OCI-LY7 (cell line): ENCODE data around the gene CDC42. TPM values are rescaled to one million over a fixed set of nuclear protein-coding genes. Genes with fewer than 3 reads are reported as not detected.

Experiments
- BruUV-seq: library from RNA; stranded (reverse); fragments of 400-500 nt; replicated peaks from 2 replicates; lab custom pipeline; 2021; lab: Mats Ljungman, UMichigan
- CTCF ChIA-PET: fragments of 300-600 bp; sonication (Branson Sonifier 250); formaldehyde crosslinking; loops from one replicate; lab custom pipeline; 2022; ENCODE audit warnings: antibody characterized with exemption; ENCODE audit not compliant: unreplicated experiment; lab: Charles Lee
- POLR2A ChIA-PET: fragments of 300-600 bp; sonication (Branson Sonifier 250); formaldehyde crosslinking; loops from one replicate; lab custom pipeline; 2022; ENCODE audit warnings: antibody characterized with exemption; lab: Charles Lee
- DNase-seq: peaks from one replicate; pipeline ENCODE4 v3.0.0-alpha.2; 2015; ENCODE audit warnings: low spot score
- H2AFZ ChIP-seq: fragments of 200-600 bp; sonication (generic), shearing (Covaris generic); 2 replicates; pipeline ENCODE4 v1.6.1; 2014; ENCODE audit warnings: mild to moderate bottlenecking, antibody characterized with exemption, low read length, moderate library complexity
- H3K27ac ChIP-seq: fragments of 200-600 bp; sonication (generic); 2 replicates; pipeline ENCODE4 v1.5.1; 2014; ENCODE audit warnings: mixed run types, low read depth, mild to moderate bottlenecking, moderate library complexity, low read length, inconsistent platforms; ENCODE audit not compliant: poor library complexity, severe bottlenecking
- H3K36me3 ChIP-seq: fragments of 200-600 bp; sonication (generic); 2 replicates; pipeline ENCODE4 v1.6.1; 2014; ENCODE audit warnings: mild to moderate bottlenecking, antibody characterized with exemption, low read length, moderate library complexity, mixed read lengths; ENCODE audit not compliant: insufficient read depth
- H3K4me1 ChIP-seq: fragments of 200-600 bp; sonication (generic); 2 replicates; pipeline ENCODE4 v1.5.1; 2014; ENCODE audit warnings: mild to moderate bottlenecking, low read length; ENCODE audit not compliant: insufficient read depth, poor library complexity, severe bottlenecking
- H3K4me2 ChIP-seq: fragments of 200-600 bp; sonication (generic); 2 replicates; pipeline ENCODE4 v1.6.1; 2014; ENCODE audit warnings: mild to moderate bottlenecking, low read length
- H3K4me3 ChIP-seq: fragments of 200-600 bp; sonication (generic); 2 replicates; pipeline ENCODE4 v1.5.1; 2014; ENCODE audit warnings: mild to moderate bottlenecking, low read depth, low read length; ENCODE audit not compliant: poor library complexity, severe bottlenecking
- H3K79me2 ChIP-seq: fragments of 200-600 bp; sonication (generic); 2 replicates; pipeline ENCODE4 v1.6.1; 2016; ENCODE audit warnings: low read depth, mild to moderate bottlenecking, low read length, moderate library complexity, mixed read lengths; ENCODE audit not compliant: insufficient read depth
- H3K9me2 ChIP-seq: fragments of 200-600 bp; sonication (generic); 2 replicates; pipeline ENCODE4 v1.6.1; 2016; ENCODE audit warnings: mild to moderate bottlenecking, low read length, mixed read lengths; ENCODE audit not compliant: insufficient read depth
- H3K9me3 ChIP-seq: fragments of 200-600 bp; sonication (generic); 2 replicates; pipeline ENCODE4 v1.6.1; 2014; ENCODE audit warnings: mild to moderate bottlenecking, mixed run types, low read length, mixed read lengths
- H4K20me1 ChIP-seq: fragments of 200-600 bp; sonication (generic); 2 replicates; pipeline ENCODE4 v1.6.1; 2014; ENCODE audit warnings: mild to moderate bottlenecking, antibody characterized with exemption, low read length, moderate library complexity, mixed read lengths; ENCODE audit not compliant: insufficient read depth
- CTCF ChIP-seq: fragments of 200-600 bp; sonication (generic); conservative IDR thresholded peaks from 2 replicates; pipeline ENCODE4 v1.5.1; 2014; ENCODE audit warnings: mild to moderate bottlenecking, antibody characterized with exemption, low read length, moderate library complexity, mixed read lengths
- EZH2phosphoT487 ChIP-seq: fragments of 200-600 bp; sonication (generic); IDR thresholded peaks from 2 replicates; pipeline ENCODE4 v1.6.1; 2018; ENCODE audit warnings: low read depth, borderline replicate concordance, mild to moderate bottlenecking, mixed run types, antibody characterized with exemption, low read length, moderate library complexity, mixed read lengths
- intact Hi-C: fragments of 100-400 bp; cut with micrococcal nuclease; formaldehyde crosslinking; loops from one replicate; pipeline ENCODE4 v1.10.0; 2022; ENCODE audit not compliant: unreplicated experiment
- total RNA-seq, 2 experiments: library from RNA; depleted of rRNA in 1 of 2; stranded (reverse); fragments of >200 nt in 1 of 2; shearing (Covaris generic) in 1 of 2; gene quantifications; 2 replicates each; pipeline ENCODE4 v1.2.3, GENCODE V29; 2014 to 2022

Gene CDC42
- total RNA-seq, 2 experiments from 2014 or later: 109 to 157 TPM

- Histone ChIP-seq H2AFZ (no peak overlapping the region), H3K36me3 (no peaks in the 10 kb centered on the region), H4K20me1 (no peaks in the 10 kb centered on the region), H3K4me2 (no peak overlapping the region), H3K79me2 (no peaks in the 10 kb centered on the region), H3K4me3 (no peak overlapping the region), H3K9me3 (no peaks in the 10 kb centered on the region), H3K27ac (no peak overlapping the region), H3K4me1 (no peaks in the 10 kb centered on the region), H3K9me2 (no peaks in the 10 kb centered on the region)
- ChIA-PET CTCF (no interaction called here), POLR2A (no interaction called here)
- no peak for DNase-seq
- BruUV-seq: no TSS peak
- intact Hi-C loops: no loop called here
- TF ChIP-seq CTCF (no peak), EZH2phosphoT487 (no peak)
Measured at GRCh38 chr1:22127731-22128130, 75.2 kb downstream of the CDC42 start.

GRCh38 chr1:22128392-22128791 lies 75.9 kb downstream of the CDC42 start:
- Histone ChIP-seq H3K4me2 (no peak overlapping the region), H4K20me1 (no peaks in the 10 kb centered on the region), H3K9me3 (no peaks in the 10 kb centered on the region), H3K9me2 (no peaks in the 10 kb centered on the region), H3K79me2 (no peaks in the 10 kb centered on the region), H3K4me1 (no peaks in the 10 kb centered on the region), H3K27ac (no peak overlapping the region), H3K36me3 (no peaks in the 10 kb centered on the region), H2AFZ (no peak overlapping the region), H3K4me3 (no peak overlapping the region)
- POLR2A ChIA-PET: no interaction called here
- no TSS peak for BruUV-seq
- TF ChIP-seq EZH2phosphoT487 (no peak), CTCF (no peak)
- DNase-seq: no peak
- intact Hi-C loops: no loop called here
- CTCF ChIA-PET: no interaction called here

- H3K9me2 ChIP-seq: no peaks in the 10 kb centered on the region
- H2AFZ ChIP-seq: no peak overlapping the region
- H3K4me2 ChIP-seq: no peak overlapping the region
- no peak overlapping the region for H3K4me3 ChIP-seq
- ChIA-PET POLR2A (no interaction called here), CTCF (no interaction called here)
- TF ChIP-seq EZH2phosphoT487 (no peak), CTCF (no peak)
- no TSS peak for BruUV-seq
- H3K79me2 ChIP-seq: no peaks in the 10 kb centered on the region
- H3K4me1 ChIP-seq: no peaks in the 10 kb centered on the region
- H4K20me1 ChIP-seq: no peaks in the 10 kb centered on the region
- intact Hi-C loops: loop anchor here (5.0 to 10.0 kb wide), 2 partner anchors 85 to 513 kb away; partner anchors contain the start of gene C1QC
- no peak overlapping the region for H3K27ac ChIP-seq
- H3K9me3 ChIP-seq: no peaks in the 10 kb centered on the region
- H3K36me3 ChIP-seq: no peaks in the 10 kb centered on the region
- DNase-seq: no peak
Measured at GRCh38 chr1:22129501-22130117, 77.1 kb downstream of the CDC42 start.
